Measurements from ENCODE around the gene FLOT1.

The FLOT1 gene

GRCh38 chr6:30712441-30712945, 30.0 kb downstream of the FLOT1 start:
- Histone ChIP-seq H3K27me3 (ENCODE audit: low read length) (no peaks in the 10 kb centered on the region), H3K27ac (ENCODE audit: low read depth, low read length) (no peak overlapping the region), H3K36me3 (ENCODE audit: low read length) (peaks cover 6% of the 10 kb centered on the region; the same call in 1 of the 2 replicates), H3K4me3 (ENCODE audit: insufficient read depth, low read length, poor library complexity, severe bottlenecking) (no peak overlapping the region), H3K79me2 (ENCODE audit: insufficient read depth, low read length) (no peaks in the 10 kb centered on the region), H3F3A (ENCODE audit: insufficient read depth) (peaks cover 26% of the 10 kb centered on the region), H3K9ac (ENCODE audit: low read length) (no peak overlapping the region), H3K4me2 (ENCODE audit: low read depth, low read length, poor library complexity, severe bottlenecking) (no peak overlapping the region), H3K9me2 (replicated peaks; ENCODE audit: insufficient read depth, low read length) (no peaks in the 10 kb centered on the region), H4K20me1 (ENCODE audit: low read depth, low read length) (no peaks in the 10 kb centered on the region), H2AFZ (ENCODE audit: low read depth, low read length, severe bottlenecking) (no peak overlapping the region), H3K9me3 (ENCODE audit: insufficient read depth, low read length) (no peaks in the 10 kb centered on the region)
- TF ChIP-seq CTCF (IDR thresholded peaks at IDR 0.05; ENCODE audit: insufficient read depth, low read length, poor library complexity, severe bottlenecking) (no peak), EZH2phosphoT487 (conservative IDR thresholded peaks at IDR 0.05; ENCODE audit: low read length) (no peak)

- H3K9ac ChIP-seq (ENCODE audit: low read length): no peak overlapping the region
- no peak overlapping the region for H3K27ac ChIP-seq (ENCODE audit: low read depth, low read length)
- H2AFZ ChIP-seq (ENCODE audit: low read depth, low read length, severe bottlenecking): no peak overlapping the region
- no peak overlapping the region for H3K4me2 ChIP-seq (ENCODE audit: low read depth, low read length, poor library complexity, severe bottlenecking)
- H4K20me1 ChIP-seq (ENCODE audit: low read depth, low read length): no peaks in the 10 kb centered on the region
- H3K79me2 ChIP-seq (ENCODE audit: insufficient read depth, low read length): no peaks in the 10 kb centered on the region
- H3K36me3 ChIP-seq (ENCODE audit: low read length): peaks cover 6% of the 10 kb centered on the region; the same call in 1 of the 2 replicates
- no peaks in the 10 kb centered on the region for H3K9me2 ChIP-seq (replicated peaks; ENCODE audit: insufficient read depth, low read length)
- H3K27me3 ChIP-seq (ENCODE audit: low read length): no peaks in the 10 kb centered on the region
- no peak overlapping the region for H3K4me3 ChIP-seq (ENCODE audit: insufficient read depth, low read length, poor library complexity, severe bottlenecking)
- no peaks in the 10 kb centered on the region for H3K9me3 ChIP-seq (ENCODE audit: insufficient read depth, low read length)
- TF ChIP-seq EZH2phosphoT487 (conservative IDR thresholded peaks at IDR 0.05; ENCODE audit: low read length) (no peak), CTCF (IDR thresholded peaks at IDR 0.05; ENCODE audit: insufficient read depth, low read length, poor library complexity, severe bottlenecking) (no peak)
- peaks cover 24% of the 10 kb centered on the region for H3F3A ChIP-seq (ENCODE audit: insufficient read depth)
These were observed 30.6 kb downstream of the FLOT1 start for GRCh38 chr6:30711758-30712380.

- H3K27me3 ChIP-seq (ENCODE audit: low read length): no peaks in the 10 kb centered on the region
- TF ChIP-seq CTCF (IDR thresholded peaks at IDR 0.05; ENCODE audit: insufficient read depth, low read length, poor library complexity, severe bottlenecking) (no peak), EZH2phosphoT487 (conservative IDR thresholded peaks at IDR 0.05; ENCODE audit: low read length) (no peak)
- H3K36me3 ChIP-seq (ENCODE audit: low read length): peaks cover 6% of the 10 kb centered on the region; the same call in 1 of the 2 replicates
- 0 out of 2 replicates have a peak, but pooled peaks cover 4% of the 10 kb centered on the region for H3F3A ChIP-seq (ENCODE audit: insufficient read depth)
- H3K9me3 ChIP-seq (ENCODE audit: insufficient read depth, low read length): no peaks in the 10 kb centered on the region
- H3K79me2 ChIP-seq (ENCODE audit: insufficient read depth, low read length): no peaks in the 10 kb centered on the region
- no peak overlapping the region for H3K27ac ChIP-seq (ENCODE audit: low read depth, low read length)
- no peak overlapping the region for H3K4me2 ChIP-seq (ENCODE audit: low read depth, low read length, poor library complexity, severe bottlenecking)
- H3K4me3 ChIP-seq (ENCODE audit: insufficient read depth, low read length, poor library complexity, severe bottlenecking): no peak overlapping the region
- H2AFZ ChIP-seq (ENCODE audit: low read depth, low read length, severe bottlenecking): no peak overlapping the region
- H4K20me1 ChIP-seq (ENCODE audit: low read depth, low read length): no peaks in the 10 kb centered on the region
- no peaks in the 10 kb centered on the region for H3K9me2 ChIP-seq (replicated peaks; ENCODE audit: insufficient read depth, low read length)
- no peak overlapping the region for H3K9ac ChIP-seq (ENCODE audit: low read length)
These were observed 33.2 kb downstream of the FLOT1 start for GRCh38 chr6:30709101-30709868.

Measured in SU-DHL-6 (cell line).